HFF-Myc (cell line): Measurements from ENCODE around the gene HMGB1.
"Not testable (repeated sequence)": the region's sequence is repeated elsewhere in the genome, so short reads cannot be mapped to it uniquely, and the experiment has no call there.

ENCODE experiments used
- DNase-seq: peaks from one replicate; pipeline ENCODE4 v3.0.0-alpha.2; 2011; ENCODE audit warnings: low read depth; ENCODE audit errors: extremely low read depth
- H3K4me3 ChIP-seq: replicated peaks from 2 replicates; pipeline ENCODE4 v1.5.1; 2011; ENCODE audit warnings: low read depth, mild to moderate bottlenecking, control low read depth, low read length
- TF ChIP-seq, protein P1 (sequence below): IDR thresholded peaks from 2 replicates; pipeline ENCODE4 v1.5.1; 2012; ENCODE audit warnings: mild to moderate bottlenecking, low read depth, low read length, control low read depth; ENCODE audit errors: missing control alignments

HMGB1 gene

DNA sequence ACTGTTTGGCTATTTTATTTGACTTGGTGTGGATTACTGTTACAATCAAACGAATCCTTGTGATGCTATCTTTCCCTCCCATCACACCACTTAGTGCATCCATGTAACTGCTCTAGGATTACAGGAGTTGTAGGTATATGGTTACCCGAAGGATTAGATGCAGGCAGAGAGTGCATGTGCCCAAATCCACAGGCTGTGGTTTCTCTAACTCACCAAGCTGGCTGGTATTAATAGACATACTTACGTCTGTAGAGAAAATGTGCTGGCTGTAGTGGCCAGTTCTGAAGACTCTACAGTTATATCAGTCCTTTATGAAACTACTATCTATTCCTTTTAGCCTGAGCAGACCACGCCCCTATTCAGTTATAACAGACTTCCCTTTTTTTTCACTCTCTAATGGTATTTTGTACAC lies 1.1 kb upstream of the HMGB1 start:
- TF ChIP-seq, protein P1, sequence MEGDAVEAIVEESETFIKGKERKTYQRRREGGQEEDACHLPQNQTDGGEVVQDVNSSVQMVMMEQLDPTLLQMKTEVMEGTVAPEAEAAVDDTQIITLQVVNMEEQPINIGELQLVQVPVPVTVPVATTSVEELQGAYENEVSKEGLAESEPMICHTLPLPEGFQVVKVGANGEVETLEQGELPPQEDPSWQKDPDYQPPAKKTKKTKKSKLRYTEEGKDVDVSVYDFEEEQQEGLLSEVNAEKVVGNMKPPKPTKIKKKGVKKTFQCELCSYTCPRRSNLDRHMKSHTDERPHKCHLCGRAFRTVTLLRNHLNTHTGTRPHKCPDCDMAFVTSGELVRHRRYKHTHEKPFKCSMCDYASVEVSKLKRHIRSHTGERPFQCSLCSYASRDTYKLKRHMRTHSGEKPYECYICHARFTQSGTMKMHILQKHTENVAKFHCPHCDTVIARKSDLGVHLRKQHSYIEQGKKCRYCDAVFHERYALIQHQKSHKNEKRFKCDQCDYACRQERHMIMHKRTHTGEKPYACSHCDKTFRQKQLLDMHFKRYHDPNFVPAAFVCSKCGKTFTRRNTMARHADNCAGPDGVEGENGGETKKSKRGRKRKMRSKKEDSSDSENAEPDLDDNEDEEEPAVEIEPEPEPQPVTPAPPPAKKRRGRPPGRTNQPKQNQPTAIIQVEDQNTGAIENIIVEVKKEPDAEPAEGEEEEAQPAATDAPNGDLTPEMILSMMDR = no peak
- H3K4me3 ChIP-seq = peak overlapping the region; percentile 60
- DNase-seq = no peak

DNA sequence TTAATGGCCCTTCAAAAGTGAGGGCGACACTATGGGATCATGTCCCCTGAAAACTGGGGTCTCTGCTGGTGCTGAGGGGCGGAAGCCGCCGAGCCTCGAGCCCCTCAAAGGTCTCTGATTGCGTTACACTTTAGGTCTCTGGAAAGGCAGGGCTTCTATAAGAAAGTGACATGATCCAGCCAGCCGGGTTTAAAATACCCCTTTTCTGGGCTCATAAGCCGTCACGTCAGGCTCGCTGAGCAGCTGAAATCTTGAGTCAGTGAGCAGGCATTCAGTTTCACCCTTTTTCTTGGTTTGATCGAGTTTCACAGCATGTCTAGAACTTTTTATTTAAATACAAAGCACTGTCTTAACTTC lies 600 bp upstream of the HMGB1 start:
- peak overlapping the region; percentile 60 for H3K4me3 ChIP-seq
- TF ChIP-seq, protein P1 = no peak
- no peak for DNase-seq

DNA sequence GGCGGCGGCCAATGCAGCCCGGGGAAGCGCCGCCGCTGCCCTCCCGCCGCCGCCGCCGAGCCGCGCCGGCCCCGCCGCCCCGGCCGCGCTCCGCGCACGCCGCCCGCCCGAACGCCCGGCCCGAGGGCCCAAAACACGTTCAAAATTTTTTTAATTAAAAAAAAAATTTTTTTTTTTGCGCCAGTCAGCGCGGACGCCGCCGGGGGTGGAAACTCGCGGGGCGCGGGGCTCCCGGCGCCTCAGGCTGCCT lies 468 bp downstream of the HMGB1 start:
- H3K4me3 ChIP-seq = peak overlapping the region; percentile 60
- TF ChIP-seq, protein P1 = no peak
- DNase-seq = no peak

DNA sequence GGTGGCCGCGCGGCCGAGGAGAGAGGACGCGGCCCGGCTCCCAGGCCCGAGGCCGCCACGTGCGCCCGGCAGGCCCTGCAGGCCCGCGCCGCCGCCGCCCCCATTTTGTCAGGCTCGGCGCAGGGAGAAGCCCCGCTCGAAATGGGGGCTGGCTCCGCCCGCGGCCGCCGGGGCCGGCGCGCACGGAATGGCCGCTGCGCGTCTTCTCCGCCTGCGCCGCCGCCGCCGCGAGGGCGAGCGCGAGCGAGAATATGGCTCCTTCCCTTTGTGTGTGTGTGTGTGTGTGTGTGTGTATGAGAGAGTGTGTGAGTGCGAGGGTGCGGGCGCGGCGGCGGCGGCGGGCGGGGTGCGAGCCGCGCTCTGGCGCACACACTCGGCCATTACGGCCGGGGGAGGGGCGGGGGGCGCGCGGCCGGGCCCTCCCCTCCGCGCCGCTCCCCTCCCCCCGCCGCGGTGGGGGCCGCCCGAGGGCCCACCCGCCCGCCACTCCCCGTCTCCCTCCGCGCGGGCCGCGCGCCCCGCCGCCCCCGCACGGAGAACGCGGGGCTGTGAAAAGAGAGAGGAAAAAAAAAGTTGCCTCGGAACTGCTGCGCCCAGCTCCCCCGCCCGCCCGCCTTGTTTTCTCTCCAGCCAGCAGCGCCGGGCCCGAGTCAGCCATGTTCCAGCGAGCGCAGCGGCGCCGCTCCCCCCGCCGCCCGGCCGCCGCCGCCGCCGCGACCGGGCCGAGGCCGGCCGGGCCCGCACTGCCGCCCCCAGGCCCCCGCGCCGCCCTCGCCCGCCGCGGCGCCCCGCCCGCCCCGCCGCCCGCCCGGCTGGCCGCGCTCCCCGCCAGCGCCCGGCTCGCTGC lies 1.0 kb downstream of the HMGB1 start:
- peak overlapping the region; percentile 86 for H3K4me3 ChIP-seq
- no peak for DNase-seq
- TF ChIP-seq, protein P1 = no peak

DNA sequence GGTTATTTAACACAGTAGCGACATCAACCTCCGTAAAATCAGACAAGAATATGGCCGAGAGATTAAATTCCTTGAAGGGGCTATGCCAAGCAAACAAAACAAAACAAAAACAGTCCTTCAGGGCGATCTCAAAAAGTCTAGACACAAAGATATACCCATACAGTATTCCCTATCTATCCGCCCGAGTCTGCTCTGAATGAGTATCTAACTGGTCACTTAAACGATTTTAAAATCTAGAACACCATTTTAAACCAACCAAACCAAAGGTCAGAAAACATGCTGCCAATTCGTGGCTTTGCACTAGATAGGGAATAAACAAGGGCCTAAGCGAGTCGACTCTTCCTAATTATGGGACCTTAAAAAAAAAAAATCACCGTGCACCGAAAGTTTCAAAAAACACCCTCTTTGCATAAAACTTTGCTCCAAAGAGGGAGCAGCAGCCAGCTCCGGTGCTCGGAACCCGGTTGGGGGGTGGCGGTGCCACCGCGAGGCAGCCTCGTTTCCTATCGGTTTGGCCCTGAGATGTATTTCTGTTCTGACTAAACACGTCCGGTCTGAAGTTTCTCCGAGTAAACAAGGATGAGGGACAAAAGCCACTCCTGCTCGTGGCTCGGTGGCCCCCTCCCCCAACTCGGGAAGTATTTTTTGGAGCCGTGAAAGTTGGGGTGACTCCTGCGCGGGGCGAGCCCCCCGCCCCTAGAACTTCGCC lies 1.8 kb downstream of the HMGB1 start:
- no peak for DNase-seq
- TF ChIP-seq, protein P1 = no peak

DNA sequence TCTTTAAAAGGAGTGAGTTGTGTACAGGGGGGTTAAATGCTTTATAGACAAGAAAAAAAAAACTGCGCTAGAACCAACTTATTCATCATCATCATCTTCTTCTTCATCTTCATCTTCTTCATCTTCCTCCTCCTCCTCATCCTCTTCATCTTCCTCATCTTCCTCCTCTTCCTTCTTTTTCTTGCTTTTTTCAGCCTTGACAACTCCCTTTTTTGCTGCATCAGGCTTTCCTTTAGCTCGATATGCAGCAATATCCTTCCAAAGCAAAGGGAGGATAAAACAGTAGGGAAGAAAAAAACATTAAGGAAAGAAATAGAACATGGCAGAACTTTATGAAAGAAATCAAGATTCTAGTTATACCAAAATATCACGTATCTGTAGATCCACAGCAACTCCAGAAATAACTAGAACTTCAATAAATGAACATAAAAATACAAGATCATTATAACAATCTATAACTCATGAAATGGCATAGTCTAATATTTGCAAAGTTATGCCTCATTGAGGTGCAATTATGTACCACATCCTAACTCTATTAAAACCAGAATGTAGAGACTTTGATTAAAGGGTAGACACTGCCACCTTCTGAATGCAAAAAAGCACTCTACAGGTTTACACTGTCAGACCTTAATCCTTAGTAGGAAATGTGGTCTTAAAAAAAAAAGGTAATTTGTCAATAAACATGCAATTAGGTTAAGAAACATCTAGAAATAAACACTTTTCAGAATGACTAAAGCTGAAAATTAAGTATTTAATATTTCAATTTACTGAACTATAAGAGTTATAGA lies 4.3 kb downstream of the HMGB1 start:
- H3K4me3 ChIP-seq = not testable (repeated sequence)

More for the DNA sequence above, 1.8 kb downstream of the HMGB1 start:
- H3K4me3 ChIP-seq = peak overlapping the region; percentile 86

More for the DNA sequence above, 4.3 kb downstream of the HMGB1 start:
- DNase-seq = not testable (repeated sequence)
- TF ChIP-seq, protein P1 = peak; percentile 2
